Thyroid gland (tissue), 4 donors: Measurements from ENCODE around the gene KCNK4. TPM values are rescaled to one million over a fixed set of nuclear protein-coding genes. Genes with fewer than 3 reads are reported as not detected.

ENCODE experiments used
- DNase-seq, 2 donors: peaks; one replicate each; pipeline ENCODE4 v3.0.0-alpha.2; 2019
- H3K27ac ChIP-seq, 3 donors: fragments of 200-600 bp; sonication (generic); 1 replicate in 2 of 3; 2 replicates in 1 of 3; pipeline ENCODE4 v1.5.1; 2016 to 2019; ENCODE audit warnings: mild to moderate bottlenecking in 1 of 3, moderate library complexity in 1 of 3
- H3K27me3 ChIP-seq: fragments of 200-600 bp; sonication (generic); one replicate; pipeline ENCODE4 v1.5.1; 2019
- H3K36me3 ChIP-seq, 2 donors: fragments of 200-600 bp; sonication (generic); one replicate each; pipeline ENCODE4 v1.5.1; 2016 to 2019
- H3K4me1 ChIP-seq, 2 donors: fragments of 200-600 bp; sonication (generic); one replicate each; pipeline ENCODE4 v1.5.1; 2017 to 2019
- H3K4me3 ChIP-seq, 3 donors: fragments of 200-600 bp; sonication (generic); replicated peaks in 1 of 3; 1 replicate in 2 of 3; 2 replicates in 1 of 3; pipeline ENCODE4 v1.5.1; 2016; ENCODE audit warnings: mild to moderate bottlenecking in 1 of 3
- H3K9me3 ChIP-seq: fragments of 200-600 bp; sonication (generic); one replicate; pipeline ENCODE4 v1.5.1; 2017
- CTCF ChIP-seq, 6 experiments: fragments of 200-600 bp in 3 of 6; fragments of 450-650 bp in 3 of 6; sonication (generic) in 3 of 6; IDR thresholded peaks; one replicate each; pipeline ENCODE4 v1.5.1; 2016 to 2019; ENCODE audit warnings: antibody characterized with exemption in 6 of 6, mild to moderate bottlenecking in 2 of 6, inconsistent platforms in 1 of 6, moderate library complexity in 1 of 6
- POLR2A ChIP-seq, 2 donors: fragments of 450-650 bp; IDR thresholded peaks; one replicate each; pipeline ENCODE4 v1.6.1; 2017; ENCODE audit warnings: antibody characterized with exemption in 2 of 2, mild to moderate bottlenecking in 2 of 2, moderate library complexity in 1 of 2
- WGBS, 2 donors: methylation state at CpG; one replicate each; pipeline ENCODE4 v1.1.5; 2017; 5-methylcytosine and 5-hydroxymethylcytosine counted together
- intact Hi-C: fragments of 100-400 bp; cut with DNase I; formaldehyde crosslinking; loops from one replicate; pipeline ENCODE4 v1.15.1; 2023
- total RNA-seq, 4 donors: library from RNA; depleted of rRNA; stranded (reverse); fragments of >200 nt; gene quantifications; one replicate each; pipeline ENCODE4 v1.2.3, GENCODE V29; 2016

KCNK4 gene
- total RNA-seq, 4 donors from 2014 or later, result not detected

- no peaks in the 10 kb centered on the region for H3K27me3 ChIP-seq
- H3K27ac ChIP-seq, result no peak overlapping the region
- no peaks in the 10 kb centered on the region for H3K9me3 ChIP-seq
- DNase-seq, result no peak
- peaks cover 7 to 11% of the 10 kb centered on the region in 2 donors for H3K36me3 ChIP-seq
- TF ChIP-seq CTCF (IDR thresholded peaks at IDR 0.05), result no peak
- TF ChIP-seq POLR2A (IDR thresholded peaks at IDR 0.05), result no peak
- WGBS, 2 donors, result 90 to 93% methylated on average over 2 of the region's 2 CpGs
- H3K4me1 ChIP-seq, result peaks cover 6 to 7% of the 10 kb centered on the region in 2 donors
- intact Hi-C loops, result no loop called here
- no peak overlapping the region for H3K4me3 ChIP-seq
Measured at GRCh38 chr11:64275841-64276240, 15.3 kb upstream of the KCNK4 start.

GRCh38 chr11:64276653-64277431 lies 14.3 kb upstream of the KCNK4 start:
- intact Hi-C loops, result no loop called here
- no peaks in the 10 kb centered on the region for H3K27me3 ChIP-seq
- H3K27ac ChIP-seq, result no peak overlapping the region
- no peak overlapping the region for H3K4me3 ChIP-seq
- TF ChIP-seq CTCF (IDR thresholded peaks at IDR 0.05) (no peak), POLR2A (IDR thresholded peaks at IDR 0.05) (no peak)
- peaks cover 2 to 3% of the 10 kb centered on the region in 2 donors for H3K4me1 ChIP-seq
- no peak for DNase-seq
- H3K36me3 ChIP-seq, result peaks cover 7 to 11% of the 10 kb centered on the region in 2 donors
- WGBS, 2 donors, result 90 to 94% methylated on average over 14 of the region's 17 CpGs
- no peaks in the 10 kb centered on the region for H3K9me3 ChIP-seq

- no peak for TF ChIP-seq POLR2A (IDR thresholded peaks at IDR 0.05)
- TF ChIP-seq CTCF (IDR thresholded peaks at IDR 0.05), result no peak
- Histone ChIP-seq H3K27ac (no peak overlapping the region), H3K36me3 (peaks cover 7 to 11% of the 10 kb centered on the region in 2 donors), H3K27me3 (no peaks in the 10 kb centered on the region), H3K4me1 (peaks cover 3 to 9% of the 10 kb centered on the region in 2 donors), H3K4me3 (no peak overlapping the region), H3K9me3 (no peaks in the 10 kb centered on the region)
- WGBS, 2 donors, result 85 to 86% methylated on average over 8 of the region's 8 CpGs
- DNase-seq, result no peak
- intact Hi-C loops, result no loop called here
Measured at GRCh38 chr11:64278576-64279190, 12.4 kb upstream of the KCNK4 start.

GRCh38 chr11:64281957-64282770 lies 8.9 kb upstream of the KCNK4 start:
- Histone ChIP-seq H3K36me3 (peaks cover 3 to 7% of the 10 kb centered on the region in 2 donors), H3K4me3 (no peak overlapping the region), H3K4me1 (peaks cover 9 to 23% of the 10 kb centered on the region in 2 donors), H3K27ac (no peak overlapping the region), H3K9me3 (no peaks in the 10 kb centered on the region), H3K27me3 (no peaks in the 10 kb centered on the region)
- intact Hi-C loops, result no loop called here
- WGBS, 2 donors, result 97% methylated on average over 22 of the region's 22 CpGs
- TF ChIP-seq CTCF (IDR thresholded peaks at IDR 0.05), result no peak
- TF ChIP-seq POLR2A (IDR thresholded peaks at IDR 0.05), result no peak
- DNase-seq, result no peak
